DMS 273 treated with DMSO at 0.1 percent for 48 hours (cell line): ENCODE data around the gene TSPAN14.

Experiments used
- DNase-seq: peaks from one replicate; lab custom pipeline; 2025; lab: John Stamatoyannopoulos, UW

TSPAN14 gene

GRCh38 chr10:80488539-80489066 is 34.5 kb downstream of the TSPAN14 start:
- no peak for DNase-seq

DNA sequence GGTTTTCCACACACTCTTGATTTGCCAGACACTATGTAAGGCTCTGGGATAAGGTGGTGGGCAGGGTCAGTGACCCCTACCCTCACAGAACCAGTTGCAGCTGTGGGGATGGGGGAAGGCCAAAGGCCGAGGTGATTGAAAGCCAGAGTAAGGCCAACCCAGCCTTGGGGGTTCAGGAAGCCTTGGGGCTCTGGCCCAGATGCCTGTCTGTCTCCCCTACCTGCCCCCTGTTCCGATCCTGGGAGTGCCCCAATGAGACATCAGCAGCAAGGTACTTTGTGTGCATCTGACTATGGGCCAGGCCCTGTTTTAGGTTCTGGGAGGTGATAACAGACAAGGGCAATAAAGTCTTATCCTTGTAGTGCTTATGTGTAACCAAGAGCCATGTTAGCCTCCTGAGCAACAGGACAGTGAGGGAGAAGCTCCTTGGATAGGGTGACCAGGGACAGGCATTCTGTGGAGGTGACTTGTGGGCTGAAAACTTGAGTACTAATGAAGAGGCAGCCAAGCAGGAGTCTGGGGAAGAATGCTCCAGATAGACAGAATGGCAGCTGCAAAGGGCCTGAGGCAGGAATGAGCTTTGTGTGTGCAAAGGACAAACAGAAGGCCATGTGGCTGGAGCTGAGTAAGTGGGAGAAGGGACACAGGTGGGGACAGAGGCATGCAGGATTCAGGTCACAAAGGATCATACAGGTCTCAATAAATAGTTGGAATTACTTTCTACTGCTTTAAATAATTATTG is 35.4 kb downstream of the TSPAN14 start:
- DNase-seq, result no peak

DNA sequence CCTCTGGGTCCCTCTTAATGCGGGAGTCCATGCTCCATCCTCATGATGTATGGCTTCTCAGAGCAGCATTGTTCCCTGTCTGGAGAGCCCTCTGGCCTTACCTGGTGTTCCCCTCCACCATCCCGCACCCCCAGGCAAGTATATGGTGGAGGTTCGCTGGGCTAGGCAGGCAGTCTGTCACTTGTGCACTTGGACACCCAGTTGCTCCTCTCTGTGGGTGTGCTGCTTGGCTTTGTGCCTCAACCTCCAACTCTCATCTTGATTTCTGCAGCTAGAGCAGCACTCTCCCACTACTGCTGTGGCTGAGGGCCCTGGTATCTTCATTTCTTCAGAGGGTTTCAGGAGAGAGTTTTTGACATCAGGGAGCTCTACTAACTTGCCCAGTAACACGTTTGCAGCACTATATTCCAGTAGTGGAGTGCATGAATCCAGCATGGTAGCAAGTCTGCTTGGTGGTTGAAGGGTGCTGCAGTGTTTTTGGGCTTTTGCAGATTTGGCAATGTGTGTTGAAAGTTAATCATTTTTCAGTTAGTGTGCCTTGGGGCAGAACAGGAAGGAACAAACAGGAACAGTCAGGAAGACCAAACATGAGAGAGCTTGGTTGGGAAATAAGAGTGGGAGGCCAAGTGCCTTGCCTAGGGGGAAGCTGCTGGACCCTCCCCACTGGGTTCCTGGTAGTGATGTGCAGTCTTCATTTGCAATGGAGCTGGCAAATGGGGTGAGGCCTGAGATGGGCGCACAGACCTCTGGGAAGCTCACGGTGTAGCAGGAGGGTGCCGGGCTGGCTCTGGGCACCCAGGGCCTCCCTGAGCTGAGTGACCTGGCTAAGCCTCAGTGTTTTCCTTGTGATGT is 37.4 kb downstream of the TSPAN14 start:
- no peak for DNase-seq

- no peak for DNase-seq
Observed at GRCh38 chr10:80492848-80493521, 38.9 kb downstream of the TSPAN14 start.

GRCh38 chr10:80493522-80494051 is 39.5 kb downstream of the TSPAN14 start:
- peak; percentile 17 for DNase-seq

DNA sequence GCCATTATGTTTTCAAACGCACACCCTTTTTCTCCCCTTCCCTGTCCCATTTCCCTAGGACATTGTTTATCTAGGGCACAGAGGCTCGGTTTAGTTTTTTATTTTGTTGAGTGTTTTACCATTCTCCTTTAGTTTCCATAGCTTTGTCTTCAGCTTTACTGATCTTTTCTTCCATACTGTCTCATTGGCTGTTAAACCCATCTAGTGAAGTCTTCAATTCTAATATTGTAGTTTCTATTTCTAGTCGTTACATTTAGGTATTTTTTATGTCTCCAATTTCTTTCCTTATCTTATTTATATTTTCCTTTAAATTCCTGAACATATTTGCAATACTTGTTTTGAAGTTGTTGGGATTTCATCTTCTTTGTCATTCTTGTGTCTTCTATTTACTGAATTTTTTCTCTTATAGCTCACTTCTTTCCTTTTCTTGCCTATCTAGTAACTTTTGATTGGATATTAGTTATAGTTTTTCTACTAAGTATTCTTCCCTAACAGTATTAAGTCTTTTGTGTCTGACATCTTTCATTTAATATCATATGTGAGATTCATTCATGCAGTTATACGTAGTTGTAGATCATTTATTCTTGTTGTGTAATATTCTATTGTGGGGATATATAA is 42.6 kb downstream of the TSPAN14 start:
- no peak for DNase-seq

- DNase-seq, result no peak
Observed at GRCh38 chr10:80497187-80498077, 43.3 kb downstream of the TSPAN14 start.

- DNase-seq, result no peak
Observed at GRCh38 chr10:80498078-80498832, 44.1 kb downstream of the TSPAN14 start.

DNA sequence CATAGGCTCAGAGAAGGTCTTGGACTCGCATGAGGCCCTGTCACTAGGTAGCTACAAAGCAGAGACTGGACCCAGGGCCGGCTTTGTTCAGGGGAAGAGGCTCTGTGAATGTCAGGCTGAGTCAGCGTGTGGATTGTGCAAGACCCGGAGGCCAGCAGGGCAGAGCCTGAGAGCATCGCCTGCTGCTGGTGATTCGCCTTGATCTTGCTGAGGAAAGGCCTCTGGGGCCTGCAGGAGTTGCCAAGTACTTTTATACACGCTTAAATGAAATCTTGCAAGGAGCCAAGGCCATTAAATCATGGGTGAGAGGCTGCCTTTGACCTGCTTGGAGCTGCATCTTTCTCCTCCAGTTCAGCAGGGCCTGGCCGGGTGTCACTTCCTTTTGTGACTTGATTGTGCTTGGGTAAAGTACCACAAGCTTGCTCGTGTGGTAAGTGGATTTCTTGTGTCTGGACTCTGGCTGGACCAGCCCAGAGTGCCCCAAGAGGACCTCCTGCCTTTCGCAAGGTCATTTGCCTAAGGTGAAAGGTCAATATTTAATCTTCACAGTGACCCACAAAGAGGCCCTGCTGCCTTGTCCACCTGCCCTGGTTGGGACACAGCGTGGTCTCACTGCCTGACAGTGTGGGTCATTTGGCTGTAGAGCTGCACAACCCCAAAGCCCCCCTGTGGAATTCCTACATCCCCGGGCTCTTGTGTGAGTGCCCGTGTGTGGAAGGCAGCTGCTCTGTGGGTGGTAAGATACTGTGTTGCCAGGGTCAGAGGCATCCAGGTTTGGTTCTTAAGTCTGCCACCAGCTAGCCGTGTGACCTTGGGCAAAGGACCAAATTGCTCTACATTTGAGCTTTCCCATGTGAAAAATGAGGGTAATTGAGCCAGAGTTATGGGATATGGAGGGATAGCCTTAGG is 45.0 kb downstream of the TSPAN14 start:
- DNase-seq, result peak; percentile 6

DNA sequence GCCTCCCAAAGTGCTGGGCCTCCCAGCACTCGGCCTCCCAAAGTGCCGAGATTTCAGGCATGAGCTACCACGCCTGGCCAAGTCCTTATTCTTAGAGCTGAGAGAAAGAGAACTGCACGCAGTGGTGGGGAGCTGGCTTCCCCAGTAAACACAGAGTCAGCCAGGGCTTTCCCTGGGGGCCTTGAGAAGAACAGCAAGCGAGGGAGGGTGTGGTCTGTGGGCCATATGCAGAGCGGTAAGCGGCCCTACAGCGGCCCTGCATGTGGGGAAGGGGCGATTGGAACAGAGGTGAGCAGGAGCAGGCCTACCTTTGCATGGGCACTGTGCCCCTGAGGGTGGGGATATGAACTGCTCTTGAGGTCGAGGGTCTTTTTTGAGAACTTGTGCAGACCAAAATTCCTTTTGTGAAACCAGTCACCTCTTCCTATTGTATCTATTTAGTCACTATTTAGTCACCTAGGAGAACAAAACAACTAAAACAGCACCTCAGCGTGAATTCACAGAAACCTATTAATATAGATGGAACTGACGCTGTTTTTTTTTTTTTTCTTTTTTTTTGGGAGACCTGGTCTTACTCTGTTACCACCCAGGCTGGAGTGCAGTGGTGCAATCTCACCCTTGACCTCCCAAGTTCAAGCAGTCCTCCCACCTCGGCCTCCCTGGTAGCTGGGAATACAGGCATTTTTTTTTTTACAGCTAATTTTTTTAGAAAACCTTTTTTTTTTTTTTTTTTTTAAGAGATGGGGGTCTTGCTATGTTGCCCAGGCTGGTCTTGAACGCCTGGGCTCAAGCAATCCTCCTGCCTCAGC is 46.7 kb downstream of the TSPAN14 start:
- DNase-seq, result no peak

DNA sequence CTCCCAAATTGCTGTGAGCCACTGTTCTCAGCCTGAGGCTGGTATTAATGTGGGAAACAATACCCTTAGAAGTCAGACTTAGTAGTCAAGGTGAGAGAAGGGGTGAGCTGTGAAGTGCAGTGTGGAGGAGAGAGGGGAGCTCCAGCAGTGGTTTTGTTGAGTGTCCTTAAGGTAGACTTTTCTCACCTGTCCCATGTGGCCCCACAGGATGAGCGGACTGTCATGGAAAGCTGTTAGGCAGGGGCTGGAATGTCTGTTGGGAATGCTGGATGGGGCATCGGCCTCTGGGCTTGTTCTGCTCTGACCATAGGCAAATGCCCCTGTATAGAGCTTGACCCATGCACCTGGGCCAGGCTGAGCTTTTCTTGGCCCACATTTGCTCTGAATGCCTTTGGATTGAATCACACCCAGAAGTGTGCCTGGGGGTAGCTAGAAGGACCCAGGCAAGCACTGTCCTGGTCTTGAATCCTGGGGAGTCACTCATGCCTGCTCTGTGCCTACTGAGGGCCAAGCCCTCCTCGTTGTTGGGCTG is 47.3 kb downstream of the TSPAN14 start:
- DNase-seq, result no peak

GRCh38 chr10:80501913-80502521 is 47.9 kb downstream of the TSPAN14 start:
- DNase-seq, result no peak

DNA sequence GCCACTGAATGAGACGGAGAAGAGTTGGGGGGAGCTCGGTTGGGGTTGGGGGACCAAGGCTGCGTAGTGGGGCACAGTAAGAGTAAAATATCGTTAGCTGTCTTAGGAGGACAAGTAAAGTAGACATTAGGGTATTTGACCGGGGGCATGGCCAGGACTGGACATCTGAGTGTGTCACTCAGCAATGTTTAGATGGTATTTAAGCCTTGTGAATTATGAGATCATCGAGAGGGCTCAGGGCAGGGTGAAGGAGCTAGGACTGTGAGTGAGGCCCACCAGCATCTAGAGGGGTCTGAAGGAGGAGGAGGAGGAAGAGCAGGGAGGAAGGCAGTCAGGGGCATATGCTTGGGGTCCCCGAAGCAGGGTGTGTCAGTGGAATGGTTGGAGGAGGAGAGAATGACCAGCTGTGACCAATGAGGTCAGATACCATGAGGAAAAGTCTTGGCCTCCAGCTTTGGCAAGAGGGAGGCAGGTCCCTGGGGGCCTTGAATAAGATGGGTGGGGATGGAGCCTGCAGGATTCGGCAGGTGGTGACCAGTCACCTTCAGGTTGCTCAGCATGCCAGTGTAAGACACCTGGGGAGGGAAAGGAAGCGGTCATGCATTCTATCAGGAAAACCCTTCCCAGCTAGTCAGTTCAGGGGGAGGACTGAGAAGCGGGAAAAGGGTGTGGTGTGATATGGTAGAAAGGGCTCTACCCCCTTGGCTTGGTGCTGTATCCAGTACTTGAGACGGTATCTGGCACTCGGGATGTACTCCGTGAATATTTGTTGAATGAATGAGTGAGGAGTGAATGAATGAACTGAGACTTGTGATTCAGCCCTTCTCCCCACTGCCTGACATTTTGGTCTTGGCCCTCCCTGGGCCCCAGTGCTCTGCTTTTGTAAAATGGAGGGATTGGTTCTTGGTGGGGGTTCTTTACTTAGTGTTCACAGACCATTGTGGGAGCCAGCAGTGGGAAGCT is 48.8 kb downstream of the TSPAN14 start:
- DNase-seq, result no peak

DNA sequence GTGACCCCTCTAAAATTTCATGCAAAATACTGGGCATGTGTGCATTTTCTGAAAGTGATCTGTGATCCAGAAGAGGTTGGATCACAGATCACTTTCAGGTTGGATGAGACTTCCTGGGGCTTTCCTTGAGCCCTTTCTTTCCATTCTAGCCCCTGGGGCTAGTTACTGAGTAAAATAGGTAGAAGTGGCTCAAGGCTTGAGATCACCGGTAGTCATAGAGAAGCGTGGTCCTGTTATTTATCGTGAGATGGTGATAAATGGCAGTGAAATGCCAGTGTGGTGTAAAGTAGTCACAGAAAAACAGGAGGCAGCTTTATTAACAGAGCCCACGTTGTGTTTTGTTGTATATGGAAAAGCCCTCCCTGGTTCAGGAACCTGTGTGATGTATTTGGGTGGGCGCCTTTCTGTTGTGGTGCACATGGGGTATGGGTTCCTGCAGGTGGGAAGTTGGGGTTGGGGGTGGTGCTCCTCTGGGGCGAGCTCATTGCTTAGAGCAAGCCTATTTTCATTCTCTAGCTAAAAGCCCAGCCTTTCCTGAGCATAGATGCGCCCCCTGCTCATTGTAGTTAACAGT is 49.6 kb downstream of the TSPAN14 start:
- DNase-seq, result no peak

- no peak for DNase-seq
Observed at GRCh38 chr10:80504158-80504811, 50.2 kb downstream of the TSPAN14 start.
